Fibroblast of skin of left biceps (primary cell): ENCODE measurements around the gene USP6.
"Not testable (repeated sequence)": the region's sequence is repeated elsewhere in the genome, so short reads cannot be mapped to it uniquely, and the experiment has no call there.

ENCODE experiments used
- DNase-seq, 2 experiments: peaks; one replicate each; pipeline ENCODE4 v3.0.0-alpha.2; 2013; ENCODE audit warnings: low read depth in 2 of 2

Gene USP6

GRCh38 chr17:5115673-5116651 is at the start of gene USP6:
TSS of gene USP6 (plus strand) at chr17:5116032. CDS start at chr17:5130368, 14,336 bp downstream.
- no peak for DNase-seq

GRCh38 chr17:5068236-5068635 is 47.6 kb upstream of the USP6 start:
- DNase-seq = no peak

- DNase-seq = no peak
Measured at GRCh38 chr17:5069724-5070123, 46.1 kb upstream of the USP6 start.

GRCh38 chr17:5075472-5075871 is 40.4 kb upstream of the USP6 start:
- not testable (repeated sequence) for DNase-seq

DNA sequence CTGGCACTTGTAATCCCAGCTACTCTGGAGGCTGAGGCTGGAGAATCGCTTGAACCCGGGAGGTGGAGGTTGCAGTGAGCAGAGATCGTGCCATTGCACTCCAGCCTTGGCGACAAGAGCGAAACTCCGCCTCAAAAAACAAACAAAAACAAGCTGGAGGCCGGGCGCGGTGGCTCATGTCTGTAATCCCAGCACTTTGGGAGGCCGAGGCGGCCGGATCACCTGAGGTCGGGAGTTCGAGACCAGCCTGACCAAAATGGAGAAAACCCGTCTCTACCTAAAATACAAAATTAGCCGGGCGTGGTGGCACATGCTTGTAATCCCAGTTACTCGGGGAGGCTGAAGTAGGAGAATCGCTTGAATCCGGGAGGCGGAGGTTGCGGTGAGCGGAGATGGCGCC is 38.6 kb upstream of the USP6 start:
- not testable (repeated sequence) for DNase-seq

DNA sequence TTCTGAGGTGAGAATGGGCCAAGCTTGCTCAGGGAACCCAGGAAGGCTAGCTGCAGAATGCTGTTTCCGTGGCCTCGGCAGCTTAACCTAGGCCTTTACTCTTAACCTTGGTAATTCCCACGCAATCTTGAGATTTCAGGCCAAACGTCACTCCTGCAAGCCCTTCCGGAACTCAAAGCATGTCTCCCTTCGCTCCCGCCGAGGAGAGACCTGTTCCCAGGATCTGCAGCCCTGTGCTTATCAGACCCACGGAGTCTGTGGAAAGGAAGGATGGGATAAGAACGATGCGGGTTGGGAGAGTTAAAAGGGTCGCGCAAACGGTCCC is 38.1 kb upstream of the USP6 start:
- no peak for DNase-seq

- peak; percentile 54 to 58 for DNase-seq
Measured at GRCh38 chr17:5078106-5079028, 37.5 kb upstream of the USP6 start, which contains the start of gene ZFP3. TSS of gene ZFP3 (plus strand) at chr17:5078467. CDS start at chr17:5091505, 13,038 bp downstream.

GRCh38 chr17:5080591-5080990 is 35.2 kb upstream of the USP6 start:
- DNase-seq = no peak

- no peak for DNase-seq
Measured at GRCh38 chr17:5092218-5093010, 23.4 kb upstream of the USP6 start.

DNA sequence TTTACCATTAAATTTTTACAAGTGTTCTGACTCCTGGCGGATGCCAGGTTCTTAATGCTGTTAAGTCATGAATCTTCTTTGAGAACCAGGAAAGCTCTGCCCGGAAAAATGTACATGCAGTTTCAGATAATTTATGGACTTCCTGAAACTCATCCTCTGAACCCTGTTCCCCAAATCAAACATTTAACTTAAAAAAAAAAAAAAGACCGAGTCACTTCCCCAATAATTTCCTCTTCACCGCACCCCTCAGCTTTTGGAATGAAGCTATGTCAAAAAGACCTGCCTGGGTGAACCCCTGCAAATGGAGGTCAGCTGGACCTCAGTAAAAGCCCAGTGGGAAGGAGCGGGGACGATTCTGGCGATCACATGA is 19.1 kb upstream of the USP6 start:
- no peak for DNase-seq

GRCh38 chr17:5097101-5097834 is 18.6 kb upstream of the USP6 start:
- DNase-seq = no peak

- no peak for DNase-seq
Measured at GRCh38 chr17:5099271-5099670, 16.6 kb upstream of the USP6 start.

- DNase-seq = no peak
Measured at GRCh38 chr17:5100832-5101231, 15.0 kb upstream of the USP6 start.

GRCh38 chr17:5110816-5111215 is 5.0 kb upstream of the USP6 start:
- no peak for DNase-seq

DNA sequence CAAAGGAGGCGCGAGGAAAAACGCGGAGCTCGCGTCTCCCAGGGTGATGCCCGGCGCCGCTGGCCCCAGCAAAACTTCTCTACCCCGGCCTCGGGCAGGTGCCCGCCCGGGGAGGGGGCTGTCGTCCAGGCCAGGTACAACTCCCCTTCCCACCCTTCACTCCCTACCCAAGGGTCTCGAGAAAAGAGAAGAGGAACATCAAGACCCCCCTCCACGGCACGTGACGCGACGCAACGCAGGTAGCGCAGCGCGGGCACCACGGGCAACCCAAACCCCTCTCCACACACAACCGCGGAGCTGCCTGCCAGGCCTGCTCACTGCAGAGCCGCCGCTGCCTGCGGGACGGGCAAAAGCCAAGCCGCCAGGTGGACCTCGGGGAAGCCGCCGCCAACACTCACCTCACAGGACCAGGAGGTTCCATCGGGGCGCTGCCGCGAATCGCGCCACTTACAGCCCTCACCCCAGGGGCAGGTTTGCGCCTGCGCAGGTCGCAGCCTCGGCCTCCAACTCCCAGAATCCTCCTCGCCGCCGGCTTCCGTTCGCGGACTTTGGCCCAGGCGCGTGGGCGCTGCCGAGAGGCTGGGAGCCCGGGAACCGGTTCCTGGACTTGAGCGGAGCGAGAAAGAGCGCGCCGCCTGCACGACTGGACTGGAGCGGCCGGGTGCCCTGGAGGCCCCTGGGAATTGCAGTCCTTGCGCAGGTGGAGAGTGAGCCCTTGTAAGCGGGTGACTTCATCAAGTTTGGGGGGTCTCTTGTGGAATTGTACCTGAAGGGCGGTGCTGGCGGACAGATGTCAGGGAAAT is 4.2 kb upstream of the USP6 start, which contains the start of gene ZNF232:
ZNF232 (minus strand) TSS at position 477 of the 803 bp plus-strand sequence; CDS start at position 421, 56 bp downstream.
- DNase-seq = peak; percentile 66 to 77

GRCh38 chr17:5118219-5118618 is 2.4 kb downstream of the USP6 start:
- no peak for DNase-seq

DNA sequence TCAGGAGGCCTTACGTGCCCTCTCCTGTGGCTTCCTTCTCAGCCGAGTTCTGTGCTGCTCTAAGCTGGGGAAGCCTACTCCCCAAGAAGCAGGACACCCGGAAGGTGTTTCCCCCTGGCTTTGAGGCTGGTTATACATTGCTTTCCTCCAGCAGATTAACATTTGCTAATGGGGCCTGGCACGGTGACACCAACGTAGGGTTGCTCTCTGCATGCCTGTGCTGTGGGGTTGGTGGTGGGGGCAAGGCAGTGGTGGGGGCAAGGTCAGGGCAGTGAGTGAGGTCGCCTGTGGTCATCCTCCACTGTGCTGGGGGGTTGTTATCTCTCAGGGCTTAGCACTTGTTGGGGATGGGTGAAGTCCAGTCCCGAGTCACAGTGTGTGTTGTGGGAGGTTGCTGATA is 4.2 kb downstream of the USP6 start:
- no peak for DNase-seq

DNA sequence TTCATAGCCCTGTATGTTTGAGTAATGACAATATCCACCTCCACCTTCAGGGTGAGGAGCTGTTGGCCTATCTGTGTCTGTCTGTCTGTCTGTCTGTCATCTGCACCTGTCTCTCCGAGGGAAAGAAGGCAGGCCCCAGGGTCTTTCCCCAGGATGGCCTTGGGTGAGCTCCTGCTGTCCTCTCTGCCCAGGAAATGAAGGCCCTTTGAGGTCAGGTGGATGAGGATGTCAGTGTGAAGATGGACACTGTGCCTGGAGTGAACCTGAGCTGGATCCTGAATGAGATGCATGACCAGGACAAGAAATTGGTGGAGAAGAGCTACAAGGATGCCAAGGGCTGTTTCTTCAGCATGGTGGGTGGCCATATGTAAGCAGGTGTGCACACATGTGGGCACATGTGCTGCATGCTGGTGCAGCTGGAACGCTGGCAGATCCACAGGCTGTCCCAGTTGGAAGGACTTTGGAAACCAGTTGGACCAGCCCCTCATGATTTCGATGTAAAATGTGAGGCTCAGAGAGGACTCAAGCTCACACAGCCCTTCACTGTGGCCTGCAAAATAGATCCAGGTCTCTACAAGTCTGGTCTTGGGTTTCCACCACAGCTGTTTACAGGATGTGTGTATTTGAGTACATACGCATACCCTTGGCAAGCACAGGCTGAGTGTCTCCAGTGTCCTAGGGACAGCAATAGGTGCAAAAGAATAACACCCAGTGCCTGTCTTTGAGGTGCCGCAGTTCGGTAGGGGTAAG is 4.8 kb downstream of the USP6 start:
- not testable (repeated sequence) for DNase-seq

- no peak for DNase-seq
Measured at GRCh38 chr17:5121186-5121841, 5.5 kb downstream of the USP6 start.
